Neuronal stem cell (in vitro differentiated cells): ENCODE measurements around the gene KIF6.

Experiments
- DNase-seq: peaks from one replicate; pipeline ENCODE4 v3.0.0-alpha.2; 2013; ENCODE audit warnings: low spot score
- H2AFZ ChIP-seq: one replicate; pipeline ENCODE4 v1.6.1; 2013; ENCODE audit warnings: mild to moderate bottlenecking, low read length, inconsistent platforms
- H2AK5ac ChIP-seq: 2 replicates; pipeline ENCODE4 v1.6.1; 2013; ENCODE audit warnings: low read depth, mild to moderate bottlenecking, inconsistent platforms, low read length, moderate library complexity, mixed read lengths
- H2BK120ac ChIP-seq: 2 replicates; pipeline ENCODE4 v1.6.1; 2013; ENCODE audit warnings: low read depth, mild to moderate bottlenecking, inconsistent platforms, low read length, moderate library complexity, mixed read lengths
- H2BK12ac ChIP-seq: one replicate; pipeline ENCODE4 v1.6.1; 2013; ENCODE audit warnings: low read length, inconsistent platforms
- H2BK15ac ChIP-seq: 2 replicates; pipeline ENCODE4 v1.6.1; 2013; ENCODE audit warnings: mild to moderate bottlenecking, low read length, inconsistent platforms, mixed read lengths
- H2BK5ac ChIP-seq: one replicate; pipeline ENCODE4 v1.6.1; 2013; ENCODE audit warnings: inconsistent platforms, mild to moderate bottlenecking, low read length, moderate library complexity
- H3K14ac ChIP-seq: one replicate; pipeline ENCODE4 v1.6.1; 2013; ENCODE audit warnings: low read length, inconsistent platforms
- H3K18ac ChIP-seq: 2 replicates; pipeline ENCODE4 v1.6.1; 2013; ENCODE audit warnings: low read length, inconsistent platforms
- H3K23ac ChIP-seq: 2 replicates; pipeline ENCODE4 v1.6.1; 2013; ENCODE audit warnings: low read depth, mild to moderate bottlenecking, mixed read lengths, low read length, inconsistent platforms; ENCODE audit not compliant: poor library complexity
- H3K27ac ChIP-seq: replicated peaks from 3 replicates; pipeline ENCODE4 v1.5.1; 2013; ENCODE audit warnings: low read length, inconsistent platforms
- H3K27me3 ChIP-seq, 3 experiments: 2 replicates each; pipeline ENCODE4 v1.6.1; 2013; ENCODE audit warnings: low read length in 3 of 3, mild to moderate bottlenecking in 2 of 3, inconsistent platforms in 1 of 3, low read depth in 1 of 3, mixed read lengths in 1 of 3, moderate library complexity in 1 of 3; ENCODE audit not compliant: control insufficient read depth in 3 of 3, insufficient read depth in 3 of 3
- H3K36me3 ChIP-seq, 2 donors: replicated peaks in 1 of 2; 2 replicates each; pipeline ENCODE4 v1.6.1; 2013; ENCODE audit warnings: low read length in 2 of 2; ENCODE audit not compliant: control insufficient read depth in 2 of 2, insufficient read depth in 2 of 2
- H3K4ac ChIP-seq: 2 replicates; pipeline ENCODE4 v1.6.1; 2013; ENCODE audit warnings: inconsistent platforms, mild to moderate bottlenecking, low read length, moderate library complexity
- H3K4me1 ChIP-seq, 2 donors: 1 replicate in 1 of 2; 2 replicates in 1 of 2; pipeline ENCODE4 v1.6.1; 2013; ENCODE audit warnings: low read length in 2 of 2, low read depth in 1 of 2; ENCODE audit not compliant: control insufficient read depth in 2 of 2, insufficient read depth in 1 of 2
- H3K4me2 ChIP-seq: one replicate; pipeline ENCODE4 v1.6.1; 2013; ENCODE audit warnings: mild to moderate bottlenecking, low read length, inconsistent platforms; ENCODE audit not compliant: insufficient read depth, poor library complexity, severe bottlenecking
- H3K4me3 ChIP-seq, 2 donors: 2 replicates each; pipeline ENCODE4 v1.5.1; 2013; ENCODE audit warnings: low read length in 2 of 2, mild to moderate bottlenecking in 2 of 2, inconsistent platforms in 1 of 2, moderate library complexity in 1 of 2
- H3K79me1 ChIP-seq: one replicate; pipeline ENCODE4 v1.6.1; 2013; ENCODE audit warnings: low read depth, mild to moderate bottlenecking, inconsistent platforms, low read length, moderate library complexity
- H3K9ac ChIP-seq: one replicate; pipeline ENCODE4 v1.6.1; 2013; ENCODE audit warnings: mild to moderate bottlenecking, low read depth, low read length, inconsistent platforms; ENCODE audit not compliant: poor library complexity
- H3K9me3 ChIP-seq, 2 donors: replicated peaks in 1 of 2; 2 replicates each; pipeline versions ENCODE3 to v1.6.1; 2013; ENCODE audit warnings: low read length in 2 of 2, mild to moderate bottlenecking in 2 of 2, inconsistent platforms in 1 of 2, low read depth in 1 of 2, mixed read lengths in 1 of 2, moderate library complexity in 1 of 2; ENCODE audit not compliant: control insufficient read depth in 2 of 2, insufficient read depth in 1 of 2
- H4K8ac ChIP-seq: one replicate; pipeline ENCODE4 v1.6.1; 2013; ENCODE audit warnings: low read depth, mild to moderate bottlenecking, inconsistent platforms, low read length, moderate library complexity
- H4K91ac ChIP-seq: one replicate; pipeline ENCODE4 v1.6.1; 2013; ENCODE audit warnings: low read length, low read depth, mild to moderate bottlenecking, inconsistent platforms; ENCODE audit not compliant: poor library complexity
- WGBS, 2 donors: extraction: QIAGEN DNeasy Blood & Tissue Kit; methylation state at CpG; one replicate each; pipeline ENCODE4 v1.1.7; 2013; ENCODE audit warnings: missing lambda C conversion rate in 2 of 2, mixed read lengths in 1 of 2; ENCODE audit not compliant: insufficient read length in 2 of 2, insufficient replicate concordance in 1 of 2; ENCODE audit errors: extremely low coverage in 2 of 2; 5-methylcytosine and 5-hydroxymethylcytosine counted together

The KIF6 gene

GRCh38 chr6:39453241-39453640 lies 272.0 kb downstream of the KIF6 start:
- no peak overlapping the region for H4K8ac ChIP-seq

GRCh38 chr6:39452306-39453145 lies 272.7 kb downstream of the KIF6 start:
- no peak for DNase-seq
- H3K27ac ChIP-seq = no peak overlapping the region
- no peak overlapping the region for H2BK12ac ChIP-seq
- H3K4ac ChIP-seq = no peak overlapping the region
- H4K8ac ChIP-seq = no peak overlapping the region
- no peak overlapping the region for H2BK120ac ChIP-seq
- H3K9ac ChIP-seq = no peak overlapping the region
- no CpG with 5 or more reads among the region's 5 CpGs for WGBS, 2 donors
- H3K4me1 ChIP-seq = no peaks in the 10 kb centered on the region
- H3K4me2 ChIP-seq = no peak overlapping the region
- no peak overlapping the region for H2AFZ ChIP-seq
- H2AK5ac ChIP-seq = no peak overlapping the region
- H3K9me3 ChIP-seq = no peaks in the 10 kb centered on the region
- no peak overlapping the region for H2BK15ac ChIP-seq
- no peaks in the 10 kb centered on the region for H3K36me3 ChIP-seq
- H3K4me3 ChIP-seq = no peak overlapping the region
- H3K18ac ChIP-seq = no peak overlapping the region
- H3K14ac ChIP-seq = no peak overlapping the region
- no peaks in the 10 kb centered on the region for H3K79me1 ChIP-seq
- no peak overlapping the region for H2BK5ac ChIP-seq
- H4K91ac ChIP-seq = no peak overlapping the region
- H3K27me3 ChIP-seq = no peaks in the 10 kb centered on the region
- no peak overlapping the region for H3K23ac ChIP-seq

More at GRCh38 chr6:39453241-39453640, 272.0 kb downstream of the KIF6 start:
- Histone ChIP-seq H3K4ac (no peak overlapping the region), H3K23ac (no peak overlapping the region), H3K4me2 (no peak overlapping the region), H3K18ac (no peak overlapping the region), H3K36me3 (no peaks in the 10 kb centered on the region), H2BK12ac (no peak overlapping the region), H4K91ac (no peak overlapping the region), H3K27ac (no peak overlapping the region), H2BK5ac (no peak overlapping the region), H3K4me3 (no peak overlapping the region), H3K9me3 (no peaks in the 10 kb centered on the region), H3K9ac (no peak overlapping the region), H2AK5ac (no peak overlapping the region), H3K4me1 (no peaks in the 10 kb centered on the region), H2AFZ (no peak overlapping the region), H3K14ac (no peak overlapping the region), H3K27me3 (no peaks in the 10 kb centered on the region), H2BK120ac (no peak overlapping the region), H2BK15ac (no peak overlapping the region), H3K79me1 (no peaks in the 10 kb centered on the region)
- DNase-seq = no peak
- 100% methylated on average over 2 of the region's 5 CpGs; no CpG with 5 or more reads in 1 of the 2 donors for WGBS, 2 donors

DNA sequence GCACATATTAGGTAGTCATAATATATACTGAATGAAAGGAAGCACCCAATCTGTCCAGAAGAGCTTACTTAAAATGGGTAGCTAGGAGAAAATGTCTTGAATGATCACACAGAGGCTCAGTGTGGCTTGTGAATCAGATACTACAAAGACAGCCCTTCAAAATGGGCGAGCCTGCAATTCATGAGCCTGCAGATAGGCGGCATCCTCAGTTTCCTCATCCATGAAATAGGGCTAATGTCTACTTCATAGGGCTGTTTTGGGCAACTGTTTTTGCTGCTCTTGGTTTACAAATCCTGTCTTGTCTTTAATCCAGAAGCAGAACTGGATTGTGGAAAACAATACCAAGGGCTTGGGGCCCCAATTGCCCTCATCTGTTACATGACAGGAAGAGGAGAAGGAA lies 273.4 kb downstream of the KIF6 start:
- no peak overlapping the region for H3K4me2 ChIP-seq
- no peak overlapping the region for H3K27ac ChIP-seq
- no peak for DNase-seq

GRCh38 chr6:39449022-39449421 lies 276.2 kb downstream of the KIF6 start:
- Histone ChIP-seq H2BK12ac (no peak overlapping the region), H3K4ac (no peak overlapping the region), H3K4me1 (no peaks in the 10 kb centered on the region), H3K9me3 (no peaks in the 10 kb centered on the region), H3K4me2 (no peak overlapping the region), H4K91ac (no peak overlapping the region), H3K9ac (no peak overlapping the region), H3K36me3 (no peaks in the 10 kb centered on the region), H3K23ac (no peak overlapping the region), H2BK120ac (no peak overlapping the region), H2AFZ (no peak overlapping the region), H3K14ac (no peak overlapping the region), H3K18ac (no peak overlapping the region), H3K27ac (no peak overlapping the region), H2BK5ac (no peak overlapping the region), H3K4me3 (no peak overlapping the region), H3K27me3 (no peaks in the 10 kb centered on the region), H3K79me1 (no peaks in the 10 kb centered on the region), H2BK15ac (no peak overlapping the region), H4K8ac (no peak overlapping the region), H2AK5ac (no peak overlapping the region)
- no CpG with 5 or more reads among the region's 5 CpGs for WGBS, 2 donors
- no peak for DNase-seq

More for the DNA sequence above, 273.4 kb downstream of the KIF6 start:
- H3K9ac ChIP-seq = no peak overlapping the region
- no peaks in the 10 kb centered on the region for H3K79me1 ChIP-seq
- H2BK12ac ChIP-seq = no peak overlapping the region
- H4K8ac ChIP-seq = no peak overlapping the region
- H2AFZ ChIP-seq = no peak overlapping the region
- H2BK120ac ChIP-seq = no peak overlapping the region
- H4K91ac ChIP-seq = no peak overlapping the region
- no peak overlapping the region for H2BK5ac ChIP-seq
- H3K4me1 ChIP-seq = no peaks in the 10 kb centered on the region
- H2BK15ac ChIP-seq = no peak overlapping the region
- no CpG with 5 or more reads among the region's 2 CpGs for WGBS, 2 donors
- no peak overlapping the region for H3K18ac ChIP-seq
- no peak overlapping the region for H2AK5ac ChIP-seq
- no peak overlapping the region for H3K4me3 ChIP-seq
- no peak overlapping the region for H3K14ac ChIP-seq
- no peaks in the 10 kb centered on the region for H3K27me3 ChIP-seq
- H3K9me3 ChIP-seq = no peaks in the 10 kb centered on the region
- H3K23ac ChIP-seq = no peak overlapping the region
- H3K36me3 ChIP-seq = no peaks in the 10 kb centered on the region
- H3K4ac ChIP-seq = no peak overlapping the region
